HEK293 (cell line): ENCODE results near the gene LYZL2.

Experiments
- CTCF ChIA-PET: fragments of 350-600 bp; formaldehyde crosslinking; extraction: SDS; loops from one replicate; lab custom pipeline; 2021; ENCODE audit warnings: antibody characterized with exemption; lab: Yijun Ruan, JAX
- POLR2A ChIA-PET: fragments of 300-600 bp; formaldehyde crosslinking; extraction: SDS; loops from one replicate; lab custom pipeline; 2020; ENCODE audit warnings: antibody characterized with exemption, inconsistent platforms; lab: Yijun Ruan, JAX
- H3K27ac ChIP-seq: fragments of 200-500 bp; sonication (Bioruptor generic); 2 replicates; pipeline ENCODE4 v1.5.1; 2014; ENCODE audit warnings: low read depth, low read length, control low read depth, inconsistent platforms; ENCODE audit errors: extremely low read depth
- H3K36me3 ChIP-seq, 2 experiments: fragments of 200-500 bp in 1 of 2; sonication (Bioruptor generic) in 1 of 2; 1 replicate in 1 of 2; 2 replicates in 1 of 2; pipeline ENCODE4 v1.5.1; 2014 to 2017; ENCODE audit warnings: inconsistent platforms in 2 of 2, low read length in 2 of 2; ENCODE audit not compliant: control insufficient read depth in 2 of 2, insufficient read depth in 1 of 2
- H3K4me1 ChIP-seq: fragments of 200-500 bp; sonication (Bioruptor generic); 2 replicates; pipeline ENCODE4 v1.5.1; 2014; ENCODE audit warnings: mild to moderate bottlenecking, low read length, inconsistent platforms; ENCODE audit not compliant: control insufficient read depth, insufficient read depth
- H3K4me3 ChIP-seq: 2 replicates; pipeline ENCODE4 v1.5.1; 2011; ENCODE audit warnings: low read depth, mild to moderate bottlenecking, control low read depth, low read length, moderate library complexity
- H3K9me3 ChIP-seq: fragments of 200-500 bp; sonication (Bioruptor generic); 2 replicates; pipeline ENCODE4 v1.5.1; 2014; ENCODE audit warnings: low read depth, low read length, inconsistent platforms; ENCODE audit not compliant: control insufficient read depth, insufficient read depth
- EGR2 ChIP-seq: fragments of 450-650 bp; formaldehyde crosslinking; IDR thresholded peaks from 2 replicates; pipeline ENCODE4 v1.5.1; 2016; ENCODE audit warnings: low read depth, missing biosample characterization, missing genetic modification characterization
- GLIS1 ChIP-seq: fragments of 450-650 bp; formaldehyde crosslinking; IDR thresholded peaks from 2 replicates; pipeline ENCODE4 v1.5.1; 2016; ENCODE audit warnings: missing biosample characterization, missing genetic modification characterization
- GLIS2 ChIP-seq: fragments of 450-650 bp; formaldehyde crosslinking; IDR thresholded peaks from 2 replicates; pipeline ENCODE4 v1.5.1; 2016; ENCODE audit warnings: missing biosample characterization, missing genetic modification characterization
- KLF16 ChIP-seq: fragments of 450-650 bp; formaldehyde crosslinking; IDR thresholded peaks from 2 replicates; pipeline ENCODE4 v1.5.1; 2017; ENCODE audit warnings: missing biosample characterization, missing genetic modification characterization
- PRDM1 ChIP-seq: fragments of 450-650 bp; formaldehyde crosslinking; IDR thresholded peaks from 2 replicates; pipeline ENCODE4; 2016; ENCODE audit warnings: missing biosample characterization, missing genetic modification characterization
- TCF7L2 ChIP-seq: IDR thresholded peaks from 2 replicates; pipeline ENCODE4 v1.6.1; 2011; ENCODE audit warnings: low read depth, mild to moderate bottlenecking, inconsistent platforms, low read length, moderate library complexity, borderline replicate concordance
- WT1 ChIP-seq: fragments of 450-650 bp; formaldehyde crosslinking; IDR thresholded peaks from 2 replicates; pipeline ENCODE4 v1.5.1; 2016; ENCODE audit warnings: missing biosample characterization, missing genetic modification characterization
- YY2 ChIP-seq: fragments of 450-650 bp; formaldehyde crosslinking; IDR thresholded peaks from 2 replicates; pipeline ENCODE4 v1.5.1; 2016; ENCODE audit warnings: missing biosample characterization, missing genetic modification characterization
- ZNF10 ChIP-seq: fragments of 450-650 bp; formaldehyde crosslinking; IDR thresholded peaks from 2 replicates; pipeline ENCODE4 v1.5.1; 2017; ENCODE audit warnings: missing biosample characterization, missing genetic modification characterization
- ZNF140 ChIP-seq: fragments of 450-650 bp; formaldehyde crosslinking; IDR thresholded peaks from 2 replicates; pipeline ENCODE4 v1.5.1; 2016; ENCODE audit warnings: missing biosample characterization, missing genetic modification characterization
- ZNF221 ChIP-seq: fragments of 450-650 bp; formaldehyde crosslinking; IDR thresholded peaks from 2 replicates; pipeline ENCODE4 v1.5.1; 2017; ENCODE audit warnings: missing biosample characterization, missing genetic modification characterization, borderline replicate concordance
- ZNF311 ChIP-seq: fragments of 450-650 bp; formaldehyde crosslinking; IDR thresholded peaks from 2 replicates; pipeline ENCODE4 v1.5.1; 2017; ENCODE audit warnings: missing biosample characterization, missing genetic modification characterization, borderline replicate concordance
- ZNF37A ChIP-seq: fragments of 450-650 bp; IDR thresholded peaks from 2 replicates; pipeline ENCODE4 v1.5.1; 2018; ENCODE audit warnings: missing biosample characterization, missing genetic modification characterization
- ZNF48 ChIP-seq: fragments of 450-650 bp; formaldehyde crosslinking; IDR thresholded peaks from 2 replicates; pipeline ENCODE4 v1.5.1; 2016; ENCODE audit warnings: missing biosample characterization, missing genetic modification characterization
- ZNF654 ChIP-seq: fragments of 450-650 bp; formaldehyde crosslinking; IDR thresholded peaks from 2 replicates; pipeline ENCODE4 v1.5.1; 2016; ENCODE audit warnings: low read depth, missing biosample characterization, missing genetic modification characterization
- ZNF670 ChIP-seq: fragments of 450-650 bp; formaldehyde crosslinking; IDR thresholded peaks from 2 replicates; pipeline ENCODE4 v1.5.1; 2016; ENCODE audit warnings: missing biosample characterization, missing genetic modification characterization, low read depth
- ZNF768 ChIP-seq: fragments of 450-650 bp; formaldehyde crosslinking; IDR thresholded peaks from 2 replicates; pipeline ENCODE4 v1.5.1; 2018; ENCODE audit warnings: missing biosample characterization, mild to moderate bottlenecking, missing genetic modification characterization
- ZNF777 ChIP-seq: fragments of 450-650 bp; formaldehyde crosslinking; IDR thresholded peaks from 2 replicates; pipeline ENCODE4 v1.5.1; 2017; ENCODE audit warnings: missing biosample characterization, missing genetic modification characterization, borderline replicate concordance
- ZNF837 ChIP-seq: fragments of 450-650 bp; formaldehyde crosslinking; IDR thresholded peaks from 2 replicates; pipeline ENCODE4 v1.5.1; 2016; ENCODE audit warnings: missing biosample characterization, missing genetic modification characterization
- ZSCAN23 ChIP-seq: fragments of 450-650 bp; formaldehyde crosslinking; IDR thresholded peaks from 2 replicates; pipeline ENCODE4 v1.5.1; 2016; ENCODE audit warnings: missing biosample characterization, missing genetic modification characterization
- ZSCAN30 ChIP-seq: fragments of 450-650 bp; IDR thresholded peaks from 2 replicates; pipeline ENCODE4 v1.5.1; 2018; ENCODE audit warnings: missing biosample characterization, mild to moderate bottlenecking, missing genetic modification characterization, moderate library complexity
- TF ChIP-seq, protein P1 (sequence below): fragments of 450-650 bp; formaldehyde crosslinking; IDR thresholded peaks from 2 replicates; pipeline ENCODE4 v1.5.1; 2016; ENCODE audit warnings: missing biosample characterization, missing genetic modification characterization
- TF ChIP-seq, protein P2 (sequence below): fragments of 450-650 bp; formaldehyde crosslinking; IDR thresholded peaks from 2 replicates; pipeline ENCODE4 v1.5.1; 2017; ENCODE audit warnings: missing biosample characterization, missing genetic modification characterization
- TF ChIP-seq, protein P3 (sequence below): fragments of 450-650 bp; formaldehyde crosslinking; IDR thresholded peaks from 2 replicates; pipeline ENCODE4 v1.5.1; 2016; ENCODE audit warnings: missing biosample characterization, missing genetic modification characterization

LYZL2 gene

DNA sequence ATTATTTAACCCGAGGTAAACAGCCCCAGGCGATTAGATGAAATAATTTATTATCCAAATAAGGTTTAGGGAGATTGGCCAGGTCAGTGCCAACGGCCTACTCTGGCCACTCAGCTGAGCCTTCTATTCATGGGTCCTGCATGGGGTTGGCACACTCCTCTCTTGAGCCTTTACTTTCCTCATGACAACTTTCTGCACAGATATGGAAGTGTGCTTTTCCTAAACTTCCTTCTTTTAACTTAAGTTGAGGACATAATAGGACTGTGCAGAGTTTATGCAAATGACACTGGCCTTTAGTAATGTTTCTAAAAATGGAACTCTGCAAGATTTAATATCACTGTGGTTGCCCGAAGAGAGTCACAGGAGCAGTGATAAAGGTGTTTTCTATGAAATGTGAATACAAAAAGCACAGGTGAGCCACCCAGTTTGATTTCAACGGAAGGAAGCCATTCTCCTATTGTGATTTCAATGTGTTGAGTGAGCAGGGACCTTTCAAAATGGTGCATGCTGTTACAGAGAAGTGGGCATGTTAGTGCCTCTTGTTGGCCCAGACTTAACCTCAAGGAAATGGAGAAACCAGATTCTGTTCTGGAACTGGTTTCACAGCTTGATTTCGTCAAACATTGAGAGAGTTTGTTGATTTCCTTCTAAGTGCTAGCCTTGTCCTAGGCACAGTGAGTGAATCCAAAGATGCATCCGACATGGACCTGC lies 55.7 kb downstream of the LYZL2 start:
- Histone ChIP-seq H3K36me3 (no peaks in the 10 kb centered on the region), H3K4me3 (no peak overlapping the region), H3K9me3 (no peaks in the 10 kb centered on the region), H3K27ac (no peak overlapping the region), H3K4me1 (no peaks in the 10 kb centered on the region)
- POLR2A ChIA-PET = no interaction called here
- CTCF ChIA-PET = no interaction called here
- TF ChIP-seq ZSCAN30 (tag by site-specific recombination) (no peak), ZNF48 (tag by site-specific recombination) (no peak), ZNF140 (tag by site-specific recombination) (no peak), EGR2 (tag by site-specific recombination) (no peak), ZNF654 (tag by site-specific recombination) (no peak), ZNF221 (tag by site-specific recombination) (no peak)
- TF ChIP-seq, protein P1, sequence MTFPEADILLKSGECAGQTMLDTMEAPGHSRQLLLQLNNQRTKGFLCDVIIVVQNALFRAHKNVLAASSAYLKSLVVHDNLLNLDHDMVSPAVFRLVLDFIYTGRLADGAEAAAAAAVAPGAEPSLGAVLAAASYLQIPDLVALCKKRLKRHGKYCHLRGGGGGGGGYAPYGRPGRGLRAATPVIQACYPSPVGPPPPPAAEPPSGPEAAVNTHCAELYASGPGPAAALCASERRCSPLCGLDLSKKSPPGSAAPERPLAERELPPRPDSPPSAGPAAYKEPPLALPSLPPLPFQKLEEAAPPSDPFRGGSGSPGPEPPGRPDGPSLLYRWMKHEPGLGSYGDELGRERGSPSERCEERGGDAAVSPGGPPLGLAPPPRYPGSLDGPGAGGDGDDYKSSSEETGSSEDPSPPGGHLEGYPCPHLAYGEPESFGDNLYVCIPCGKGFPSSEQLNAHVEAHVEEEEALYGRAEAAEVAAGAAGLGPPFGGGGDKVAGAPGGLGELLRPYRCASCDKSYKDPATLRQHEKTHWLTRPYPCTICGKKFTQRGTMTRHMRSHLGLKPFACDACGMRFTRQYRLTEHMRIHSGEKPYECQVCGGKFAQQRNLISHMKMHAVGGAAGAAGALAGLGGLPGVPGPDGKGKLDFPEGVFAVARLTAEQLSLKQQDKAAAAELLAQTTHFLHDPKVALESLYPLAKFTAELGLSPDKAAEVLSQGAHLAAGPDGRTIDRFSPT (tag by site-specific recombination) = no peak

DNA sequence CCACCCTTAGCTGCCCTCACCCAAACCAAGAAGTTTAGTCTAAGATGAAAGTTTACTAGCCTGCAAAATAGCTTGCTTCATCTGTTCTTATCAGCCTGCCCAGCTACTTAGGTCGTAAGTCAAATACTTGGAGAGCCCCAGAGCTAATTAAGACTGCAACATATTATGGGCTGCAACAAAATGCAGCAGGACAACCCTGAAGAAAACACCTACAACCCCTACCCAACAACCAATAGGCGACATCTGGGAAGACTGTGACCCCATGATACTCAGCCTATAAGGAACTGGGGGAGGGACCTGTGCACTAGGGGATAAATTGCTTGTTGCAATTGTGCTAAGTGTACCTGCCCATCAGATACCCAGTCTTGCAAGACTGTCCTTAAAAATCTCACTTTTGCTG lies 64.1 kb downstream of the LYZL2 start:
- H3K27ac ChIP-seq = no peak overlapping the region
- no peak overlapping the region for H3K4me3 ChIP-seq
- CTCF ChIA-PET = interaction anchor here (1.1 to 1.5 kb wide), 2 partner anchors 17 to 25 kb away, joined by 3 to 8 read pairs; no protein-coding TSS in a partner anchor
- H3K4me1 ChIP-seq = no peaks in the 10 kb centered on the region
- no peaks in the 10 kb centered on the region for H3K36me3 ChIP-seq
- H3K9me3 ChIP-seq = no peaks in the 10 kb centered on the region
- no peak for TF ChIP-seq KLF16 (tag by site-specific recombination)
- TF ChIP-seq ZNF37A (tag by site-specific recombination) = no peak
- no peak for TF ChIP-seq WT1
- TF ChIP-seq ZSCAN30 (tag by site-specific recombination) = no peak
- TF ChIP-seq GLIS2 (tag by site-specific recombination) = no peak
- no peak for TF ChIP-seq GLIS1 (tag by site-specific recombination)
- POLR2A ChIA-PET = no interaction called here

DNA sequence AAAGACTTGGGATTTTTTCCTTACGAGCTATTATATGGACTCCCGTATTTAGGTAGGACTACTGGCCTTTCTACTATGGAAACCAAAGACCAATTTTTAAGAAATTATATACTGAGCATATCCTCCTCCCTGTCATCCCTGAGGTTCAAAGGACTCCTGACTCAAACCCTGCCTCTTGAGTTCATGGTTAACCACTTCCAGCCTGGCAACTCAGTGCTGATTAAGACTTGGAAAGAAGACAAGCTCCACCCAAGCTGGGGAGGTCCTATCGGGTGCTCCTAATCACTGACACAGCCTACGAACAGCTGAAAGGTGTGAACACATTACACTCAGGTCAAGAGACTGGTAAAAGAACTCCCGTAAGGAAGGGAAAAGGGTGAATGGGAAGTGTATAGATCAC lies 66.8 kb downstream of the LYZL2 start:
- ChIA-PET POLR2A (no interaction called here), CTCF (interaction anchor here (1.4 kb wide), 1 partner anchor 19 kb away, joined by 4 read pairs; no protein-coding TSS in a partner anchor)
- no peak overlapping the region for H3K4me3 ChIP-seq
- no peaks in the 10 kb centered on the region for H3K36me3 ChIP-seq
- no peaks in the 10 kb centered on the region for H3K4me1 ChIP-seq
- no peaks in the 10 kb centered on the region for H3K9me3 ChIP-seq
- H3K27ac ChIP-seq = no peak overlapping the region
- TF ChIP-seq ZNF670 (tag by site-specific recombination) = no peak
- TF ChIP-seq, protein P2, sequence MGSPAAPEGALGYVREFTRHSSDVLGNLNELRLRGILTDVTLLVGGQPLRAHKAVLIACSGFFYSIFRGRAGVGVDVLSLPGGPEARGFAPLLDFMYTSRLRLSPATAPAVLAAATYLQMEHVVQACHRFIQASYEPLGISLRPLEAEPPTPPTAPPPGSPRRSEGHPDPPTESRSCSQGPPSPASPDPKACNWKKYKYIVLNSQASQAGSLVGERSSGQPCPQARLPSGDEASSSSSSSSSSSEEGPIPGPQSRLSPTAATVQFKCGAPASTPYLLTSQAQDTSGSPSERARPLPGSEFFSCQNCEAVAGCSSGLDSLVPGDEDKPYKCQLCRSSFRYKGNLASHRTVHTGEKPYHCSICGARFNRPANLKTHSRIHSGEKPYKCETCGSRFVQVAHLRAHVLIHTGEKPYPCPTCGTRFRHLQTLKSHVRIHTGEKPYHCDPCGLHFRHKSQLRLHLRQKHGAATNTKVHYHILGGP (tag by site-specific recombination) = no peak
- no peak for TF ChIP-seq WT1
- TF ChIP-seq ZNF837 (tag by site-specific recombination) = no peak
- TF ChIP-seq YY2 (tag by site-specific recombination) = no peak
- TF ChIP-seq EGR2 (tag by site-specific recombination) = no peak
- TF ChIP-seq TCF7L2 = no peak
- no peak for TF ChIP-seq PRDM1 (tag by site-specific recombination)
- no peak for TF ChIP-seq ZNF10 (tag by site-specific recombination)
- TF ChIP-seq ZSCAN23 (tag by site-specific recombination) = no peak
- no peak for TF ChIP-seq ZNF777 (tag by site-specific recombination)
- TF ChIP-seq, protein P3, sequence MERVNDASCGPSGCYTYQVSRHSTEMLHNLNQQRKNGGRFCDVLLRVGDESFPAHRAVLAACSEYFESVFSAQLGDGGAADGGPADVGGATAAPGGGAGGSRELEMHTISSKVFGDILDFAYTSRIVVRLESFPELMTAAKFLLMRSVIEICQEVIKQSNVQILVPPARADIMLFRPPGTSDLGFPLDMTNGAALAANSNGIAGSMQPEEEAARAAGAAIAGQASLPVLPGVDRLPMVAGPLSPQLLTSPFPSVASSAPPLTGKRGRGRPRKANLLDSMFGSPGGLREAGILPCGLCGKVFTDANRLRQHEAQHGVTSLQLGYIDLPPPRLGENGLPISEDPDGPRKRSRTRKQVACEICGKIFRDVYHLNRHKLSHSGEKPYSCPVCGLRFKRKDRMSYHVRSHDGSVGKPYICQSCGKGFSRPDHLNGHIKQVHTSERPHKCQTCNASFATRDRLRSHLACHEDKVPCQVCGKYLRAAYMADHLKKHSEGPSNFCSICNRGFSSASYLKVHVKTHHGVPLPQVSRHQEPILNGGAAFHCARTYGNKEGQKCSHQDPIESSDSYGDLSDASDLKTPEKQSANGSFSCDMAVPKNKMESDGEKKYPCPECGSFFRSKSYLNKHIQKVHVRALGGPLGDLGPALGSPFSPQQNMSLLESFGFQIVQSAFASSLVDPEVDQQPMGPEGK (tag by site-specific recombination) = no peak
- TF ChIP-seq ZNF768 (tag by site-specific recombination) = no peak
- TF ChIP-seq ZNF311 = no peak
